Measurements from ENCODE around the gene MED15.
"Not testable (repeated sequence)": the region's sequence is repeated elsewhere in the genome, so short reads cannot be mapped to it uniquely, and the experiment has no call there.

MED15 gene

GRCh38 chr22:20533095-20533878 lies 25.9 kb downstream of the MED15 start:
- DNase-seq = no peak

DNA sequence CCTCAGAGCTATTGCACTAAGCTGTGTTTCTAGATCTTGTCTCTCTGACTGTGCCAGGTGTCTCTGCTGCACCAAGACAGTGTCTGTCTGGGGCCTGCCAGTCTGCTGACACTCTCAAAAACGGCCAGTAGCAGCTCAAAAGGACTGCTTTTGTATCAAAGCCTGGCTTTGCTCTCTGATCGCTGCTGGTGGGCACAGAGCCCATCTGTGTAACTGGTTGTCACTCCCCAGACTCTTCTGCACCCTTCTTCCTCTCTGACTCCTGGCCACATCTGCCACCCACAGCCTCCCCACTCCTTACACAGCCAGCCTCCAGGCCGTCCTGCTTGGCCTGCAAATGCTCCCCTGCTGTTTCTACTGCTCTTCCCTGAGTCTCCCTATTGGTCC lies 26.5 kb downstream of the MED15 start:
- DNase-seq = no peak

- peak; percentile 79 for DNase-seq
These were observed 29.3 kb downstream of the MED15 start for GRCh38 chr22:20536590-20537324.

DNA sequence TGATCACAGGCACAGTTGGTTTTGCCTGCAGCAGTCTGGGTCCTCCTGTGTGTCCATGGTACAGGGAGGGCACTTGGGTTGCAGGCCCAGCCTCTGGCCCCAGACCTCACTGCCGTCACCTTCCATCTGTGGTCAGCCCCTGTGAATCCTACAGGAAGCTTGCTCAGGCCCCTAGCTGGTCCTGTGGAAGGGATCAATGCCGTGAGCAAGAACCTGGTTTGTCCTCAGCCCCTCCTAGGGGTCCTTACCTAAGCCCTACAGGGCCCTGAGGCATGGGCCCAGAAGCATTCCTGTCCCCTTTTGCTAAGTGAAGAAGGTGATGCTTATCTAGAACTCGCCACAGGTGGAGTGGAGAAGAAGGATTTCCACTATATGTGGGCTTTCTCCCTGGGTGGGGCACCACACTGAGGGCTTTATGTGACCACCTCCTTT lies 29.9 kb downstream of the MED15 start:
- no peak for DNase-seq

- DNase-seq = no peak
These were observed 30.6 kb downstream of the MED15 start for GRCh38 chr22:20537983-20538382.

DNA sequence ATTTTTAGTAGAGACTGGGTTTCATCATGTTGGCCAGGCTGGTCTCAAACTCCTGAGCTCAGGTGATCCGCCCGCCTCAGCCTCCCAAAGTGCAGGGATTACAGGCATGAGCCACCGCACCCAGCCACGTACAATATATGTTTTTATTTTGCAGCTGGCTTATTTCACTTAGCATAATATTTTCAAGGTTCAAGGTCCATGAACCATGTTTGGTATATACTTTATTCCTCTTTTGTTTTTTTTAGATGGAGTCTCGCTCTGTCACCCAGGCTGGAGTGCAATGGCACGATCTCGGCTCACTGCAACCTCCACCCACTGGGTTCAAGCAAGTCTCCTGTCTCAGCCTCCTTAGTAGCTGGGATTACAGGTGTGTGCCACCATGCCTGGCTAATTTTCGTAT lies 31.5 kb downstream of the MED15 start:
- not testable (repeated sequence) for DNase-seq

GRCh38 chr22:20542055-20542454 lies 34.6 kb downstream of the MED15 start:
- no peak for DNase-seq

- DNase-seq = no peak
These were observed 35.3 kb downstream of the MED15 start for GRCh38 chr22:20542736-20543135.

DNA sequence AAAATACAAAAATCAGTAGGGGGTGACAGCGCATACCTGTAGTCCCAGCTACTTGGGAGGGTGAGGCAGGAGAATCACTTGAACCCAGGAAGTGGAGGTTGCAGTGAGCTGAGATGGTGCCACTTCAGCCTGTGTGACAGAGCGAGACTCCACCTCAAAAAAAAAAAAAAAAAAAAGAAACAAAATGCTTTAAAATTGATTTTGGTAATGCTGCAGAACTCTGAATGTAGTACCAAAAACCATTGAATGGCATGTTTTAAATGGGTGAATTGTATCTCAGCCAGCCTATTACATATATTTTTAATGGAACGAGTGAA lies 37.9 kb downstream of the MED15 start:
- DNase-seq = not testable (repeated sequence)

GRCh38 chr22:20545681-20546521 lies 38.5 kb downstream of the MED15 start:
- DNase-seq = no peak

GRCh38 chr22:20546541-20546950 lies 39.1 kb downstream of the MED15 start:
- DNase-seq = no peak

GRCh38 chr22:20547029-20547428 lies 39.6 kb downstream of the MED15 start:
- DNase-seq = no peak

DNA sequence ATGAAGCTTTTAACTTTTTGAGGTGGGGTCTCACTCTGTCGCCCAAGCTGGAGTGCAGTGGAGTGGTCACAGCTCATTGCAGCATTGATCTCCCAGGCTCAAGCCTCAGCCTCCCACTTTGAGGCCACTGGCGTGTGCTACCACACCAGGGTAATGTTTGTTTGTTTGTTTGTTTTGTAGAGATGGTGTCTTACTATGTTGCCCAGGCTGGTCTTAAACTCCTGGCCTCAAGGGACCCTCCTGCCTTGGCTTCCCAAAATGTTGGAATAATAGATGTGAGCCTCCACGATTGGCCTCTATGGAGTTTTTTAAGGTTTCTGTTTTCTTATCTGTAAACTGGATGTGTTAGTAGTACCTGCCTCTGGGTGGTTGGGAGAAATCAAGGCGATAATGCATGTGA lies 41.4 kb downstream of the MED15 start:
- DNase-seq = no peak

- no peak for DNase-seq
These were observed 41.9 kb downstream of the MED15 start for GRCh38 chr22:20549232-20549841.

DNA sequence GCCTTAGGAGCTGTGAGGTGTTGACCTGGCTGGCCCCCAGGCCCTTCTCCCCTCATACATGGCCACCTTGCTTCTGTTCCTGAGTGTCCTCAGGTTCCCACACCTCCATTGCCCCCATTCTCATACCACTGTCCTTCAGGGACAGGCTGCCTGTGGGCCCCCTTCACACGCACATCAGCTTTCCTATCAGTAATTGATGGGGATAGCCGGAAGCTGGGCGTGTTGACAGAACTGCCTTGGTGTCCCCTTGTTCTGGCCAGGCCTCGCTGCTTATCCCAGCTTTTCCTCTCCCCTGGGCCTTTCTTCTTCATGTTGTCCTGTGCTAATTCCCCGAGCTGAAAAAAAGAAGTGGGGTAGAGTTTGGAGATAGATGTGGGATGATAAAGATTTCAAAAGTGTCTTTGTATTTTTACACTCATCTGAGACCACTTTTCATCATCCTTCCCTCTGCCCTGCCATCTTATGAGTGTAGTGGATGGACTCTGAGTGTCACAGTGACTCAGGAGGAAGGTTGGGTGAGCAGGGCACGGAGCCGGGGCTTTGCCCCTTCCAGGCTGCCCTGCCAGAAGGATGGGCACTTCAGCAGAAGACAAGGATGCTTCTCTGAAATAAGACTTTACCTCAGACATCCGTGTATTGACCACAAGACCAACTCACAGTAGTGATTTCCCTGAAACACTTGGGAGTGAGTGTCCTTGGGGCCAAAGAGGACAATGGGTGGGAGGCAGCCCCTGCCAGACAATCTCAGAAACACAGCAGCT lies 42.8 kb downstream of the MED15 start:
- DNase-seq = no peak

DNA sequence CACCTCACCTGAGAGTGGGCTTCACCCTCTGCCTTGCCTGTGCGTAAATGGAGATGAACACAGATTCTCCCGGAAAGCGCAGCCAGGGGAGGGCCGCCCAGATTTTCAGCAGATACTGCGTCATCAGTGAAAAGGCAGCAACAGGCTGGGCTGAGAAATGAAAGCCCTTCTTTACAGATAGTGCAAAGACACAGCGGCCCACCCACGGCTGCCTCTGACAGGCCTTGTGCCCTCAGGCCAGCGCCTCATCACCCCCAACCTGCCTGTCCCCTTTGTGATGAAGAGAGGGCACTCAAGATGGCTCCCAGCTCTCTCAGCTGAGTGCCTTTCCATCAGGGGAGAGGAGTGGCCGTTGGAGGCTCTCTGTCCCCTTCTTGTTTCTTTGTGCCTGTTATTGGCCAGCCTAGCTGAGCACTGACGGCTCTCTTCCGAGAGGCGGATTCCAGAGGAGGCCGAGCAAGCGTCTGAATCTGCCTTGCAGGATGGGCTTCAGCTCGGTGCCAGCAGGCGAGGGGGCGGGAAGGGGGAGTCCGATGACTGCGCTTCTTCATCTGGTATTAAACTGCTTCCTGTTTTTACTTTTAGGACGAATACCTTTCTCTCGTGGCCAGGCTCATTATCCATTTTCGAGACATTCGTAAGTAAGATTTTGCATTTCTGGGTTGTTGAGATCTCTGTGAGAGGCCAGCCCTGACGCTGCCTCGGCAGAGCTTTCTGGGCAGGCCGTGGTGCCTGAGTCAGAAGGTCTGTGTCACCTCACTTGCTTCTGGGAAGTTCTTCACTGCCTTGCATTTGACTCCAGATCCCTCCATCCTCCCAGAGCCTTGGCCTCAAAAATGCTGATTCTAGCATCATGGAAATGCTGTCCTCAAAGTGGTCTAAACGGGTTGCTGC lies 43.7 kb downstream of the MED15 start:
- no peak for DNase-seq

DNA sequence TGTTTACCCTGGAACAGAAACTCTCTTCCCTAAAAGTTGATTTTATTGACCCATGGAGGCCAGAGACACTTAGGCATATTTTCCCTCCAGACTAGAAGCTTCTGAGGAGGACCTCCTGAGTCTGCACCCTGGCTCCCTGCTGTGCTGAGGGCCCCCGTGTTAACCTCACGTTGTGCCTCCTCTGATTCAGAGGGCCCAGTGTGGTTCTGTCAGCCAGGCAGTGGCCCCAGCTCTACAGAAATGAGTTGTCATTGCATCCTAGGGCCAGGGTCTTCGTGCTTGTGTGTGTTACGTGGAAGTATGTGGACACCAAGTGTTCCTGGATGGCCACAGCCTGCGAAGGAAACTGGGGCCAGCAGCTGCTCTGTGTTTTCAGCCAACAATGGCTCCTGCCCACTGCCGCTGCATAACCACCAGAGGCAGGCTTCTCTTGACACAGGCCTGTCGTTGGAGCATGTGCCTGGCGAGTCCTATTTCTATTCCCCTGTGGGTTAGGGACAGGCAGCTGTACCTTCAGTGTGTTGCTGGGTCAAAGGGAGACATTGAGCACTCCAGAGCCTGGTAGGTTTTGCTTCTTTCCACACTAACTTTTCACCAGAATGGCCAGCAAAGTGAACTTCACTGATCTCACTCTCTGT lies 44.5 kb downstream of the MED15 start:
- DNase-seq = no peak

GRCh38 chr22:20552443-20553401 lies 45.3 kb downstream of the MED15 start:
- DNase-seq = no peak

DNA sequence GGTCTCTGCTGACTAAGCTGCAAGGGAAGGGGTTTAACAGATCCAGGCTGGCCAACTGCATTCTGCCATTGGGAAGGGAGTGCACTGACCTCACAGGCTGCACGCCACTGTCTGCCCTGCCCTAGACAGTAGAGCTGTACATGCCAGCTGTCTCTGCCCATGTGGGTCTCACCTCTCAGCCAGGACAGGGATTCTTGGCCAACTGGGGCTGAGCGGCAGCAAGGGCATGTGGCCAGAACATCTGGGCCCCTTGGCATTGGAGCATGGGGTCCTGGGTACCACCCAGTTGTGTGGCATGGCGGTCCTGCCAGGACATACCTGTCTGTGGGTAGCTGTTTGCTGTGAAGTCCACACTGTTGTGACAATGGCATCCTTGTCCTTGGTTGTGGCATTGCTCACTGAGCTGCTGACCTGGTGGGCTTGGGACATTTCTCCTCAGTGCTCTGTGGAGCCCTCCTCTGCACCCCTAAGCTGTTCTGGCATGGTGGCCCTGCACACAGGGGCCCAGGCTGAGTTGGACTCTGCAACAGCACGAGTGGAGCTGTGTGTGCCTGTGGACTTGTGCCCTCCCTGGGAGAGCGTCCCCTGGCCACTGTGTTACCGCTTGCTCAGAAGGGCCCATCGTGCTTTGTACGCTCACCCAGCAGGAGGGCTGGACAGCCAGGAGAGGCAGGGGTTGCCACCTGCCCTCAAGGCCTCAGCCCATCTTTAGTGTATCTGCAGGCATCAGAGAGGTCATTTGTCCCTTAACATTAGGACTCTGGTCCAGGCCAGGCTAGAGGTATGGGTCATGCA lies 46.7 kb downstream of the MED15 start:
- DNase-seq = no peak
